Adipocyte (in vitro differentiated cells): Measurements from ENCODE around the gene TBC1D5.
"Not testable (repeated sequence)": the region's sequence is repeated elsewhere in the genome, so short reads cannot be mapped to it uniquely, and the experiment has no call there.

Source experiments
- DNase-seq: peaks from one replicate; pipeline ENCODE4 v3.0.0-alpha.2; 2015; ENCODE audit warnings: low read depth
- H3K27me3 ChIP-seq: replicated peaks from 2 replicates; pipeline ENCODE4 v1.7.0; 2013; ENCODE audit warnings: mild to moderate bottlenecking, low read length, moderate library complexity; ENCODE audit not compliant: control insufficient read depth, insufficient read depth
- H3K36me3 ChIP-seq: 2 replicates; pipeline ENCODE4 v1.7.0; 2013; ENCODE audit warnings: low read length, mild to moderate bottlenecking, moderate library complexity; ENCODE audit not compliant: control insufficient read depth, insufficient read depth, severe bottlenecking
- H3K4me1 ChIP-seq: 2 replicates; pipeline ENCODE4 v1.7.0; 2013; ENCODE audit warnings: mild to moderate bottlenecking, low read length, moderate library complexity; ENCODE audit not compliant: control insufficient read depth, insufficient read depth
- H3K4me3 ChIP-seq: 2 replicates; pipeline ENCODE4 v1.7.0; 2013; ENCODE audit warnings: mild to moderate bottlenecking, low read length, moderate library complexity
- H3K9ac ChIP-seq: 2 replicates; pipeline ENCODE4 v1.7.0; 2013; ENCODE audit warnings: mild to moderate bottlenecking, low read length, moderate library complexity
- H3K9me3 ChIP-seq: 2 replicates; pipeline ENCODE4 v1.7.0; 2013; ENCODE audit warnings: mild to moderate bottlenecking, low read length, moderate library complexity; ENCODE audit not compliant: control insufficient read depth

TBC1D5 gene

DNA sequence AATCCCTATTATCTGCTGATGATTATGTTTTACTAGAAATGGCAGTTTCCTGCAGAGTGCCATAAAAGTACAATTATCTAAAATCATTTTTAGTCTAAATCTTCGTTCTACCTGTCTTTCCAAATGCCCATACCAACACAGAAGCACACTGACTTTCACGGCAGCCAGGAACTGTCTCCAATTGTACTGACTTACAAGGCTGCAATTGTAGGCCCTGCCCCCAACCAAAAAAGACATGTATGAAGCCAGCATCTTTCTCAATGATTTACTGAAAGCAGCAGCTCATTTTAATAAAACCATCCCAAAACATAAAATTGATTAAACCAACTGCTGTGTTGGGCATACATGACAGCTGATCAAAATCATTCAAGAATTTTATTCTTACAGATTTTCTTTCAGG, 119.0 kb downstream of the TBC1D5 start:
- Histone ChIP-seq H3K27me3 (no peaks in the 10 kb centered on the region), H3K9ac (no peak overlapping the region), H3K9me3 (no peaks in the 10 kb centered on the region), H3K4me3 (no peak overlapping the region), H3K4me1 (no peaks in the 10 kb centered on the region), H3K36me3 (peaks cover 1% of the 10 kb centered on the region)
- DNase-seq, result no peak

DNA sequence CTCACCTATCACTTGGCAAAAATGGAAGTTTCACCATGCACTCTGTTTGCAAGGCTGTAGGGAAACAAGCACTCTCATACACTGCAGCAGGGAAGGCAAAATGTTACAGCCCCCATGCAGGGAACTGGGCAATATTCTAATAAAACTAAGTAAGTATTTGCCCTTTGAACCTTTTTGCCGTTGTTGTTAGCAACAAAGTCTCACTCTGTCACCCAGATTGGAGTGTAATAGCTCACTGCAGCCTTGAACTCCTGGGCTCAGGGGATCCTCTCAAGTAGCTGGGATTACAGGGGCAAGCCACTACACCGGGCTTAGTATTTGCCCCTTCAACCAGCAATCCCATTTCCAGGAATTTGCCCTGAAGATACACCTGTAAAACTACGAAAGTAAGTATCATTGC, 122.5 kb downstream of the TBC1D5 start:
- no peak for DNase-seq
- Histone ChIP-seq H3K4me1 (no peaks in the 10 kb centered on the region), H3K9me3 (no peaks in the 10 kb centered on the region), H3K9ac (no peak overlapping the region), H3K36me3 (peaks cover 3% of the 10 kb centered on the region), H3K4me3 (no peak overlapping the region), H3K27me3 (no peaks in the 10 kb centered on the region)

DNA sequence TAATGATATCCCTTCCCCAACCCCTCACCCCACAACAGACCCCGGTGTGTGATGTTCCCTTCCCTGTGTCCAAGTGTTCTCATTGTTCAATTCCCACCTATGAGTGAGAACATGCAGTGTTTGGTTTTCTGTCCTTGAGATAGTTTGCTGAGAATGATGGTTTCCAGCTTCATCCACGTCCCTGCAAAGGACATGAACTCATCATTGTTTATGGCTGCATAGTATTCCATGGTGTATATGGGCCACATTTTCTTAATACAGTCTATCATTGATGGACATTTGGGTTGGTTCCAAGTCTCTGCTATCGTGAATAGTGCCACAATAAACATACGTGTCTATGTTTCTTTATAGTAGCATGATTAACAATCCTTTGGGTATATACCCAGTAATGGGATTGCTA, 129.4 kb downstream of the TBC1D5 start:
- H3K27me3 ChIP-seq, H3K9ac ChIP-seq, H3K9me3 ChIP-seq, DNase-seq, H3K4me1 ChIP-seq, H3K36me3 ChIP-seq, H3K4me3 ChIP-seq: not testable (repeated sequence)

GRCh38 chr3:17607905-17608304, 134.5 kb downstream of the TBC1D5 start:
- Histone ChIP-seq H3K4me1 (peaks cover 9% of the 10 kb centered on the region), H3K36me3 (no peaks in the 10 kb centered on the region), H3K9me3 (no peaks in the 10 kb centered on the region), H3K9ac (no peak overlapping the region), H3K27me3 (no peaks in the 10 kb centered on the region), H3K4me3 (no peak overlapping the region)
- DNase-seq, result no peak

GRCh38 chr3:17605934-17606333, 136.5 kb downstream of the TBC1D5 start:
- Histone ChIP-seq H3K9me3 (no peaks in the 10 kb centered on the region), H3K36me3 (no peaks in the 10 kb centered on the region), H3K9ac (no peak overlapping the region), H3K27me3 (no peaks in the 10 kb centered on the region), H3K4me3 (no peak overlapping the region), H3K4me1 (peaks cover 9% of the 10 kb centered on the region)
- no peak for DNase-seq

DNA sequence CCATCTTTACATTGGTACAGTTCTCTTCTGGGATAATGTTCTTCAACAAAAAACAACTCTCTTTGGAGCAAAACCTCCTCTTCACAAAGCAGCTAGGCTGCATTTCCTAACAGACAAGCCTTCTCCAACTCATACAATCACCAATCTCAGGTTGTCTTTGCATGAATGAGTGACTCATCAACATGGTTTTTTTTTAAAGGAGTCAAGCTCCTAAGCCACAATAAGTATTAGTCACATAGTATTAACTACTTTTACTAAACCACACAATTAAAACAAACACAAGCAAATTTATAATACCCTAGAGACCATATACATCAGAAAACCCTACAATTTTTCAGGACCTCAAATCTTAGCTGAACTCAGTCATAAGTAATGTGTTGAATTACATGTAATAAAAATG, 137.4 kb downstream of the TBC1D5 start:
- Histone ChIP-seq H3K36me3 (no peaks in the 10 kb centered on the region), H3K27me3 (no peaks in the 10 kb centered on the region), H3K4me3 (no peak overlapping the region), H3K9me3 (no peaks in the 10 kb centered on the region), H3K4me1 (peaks cover 9% of the 10 kb centered on the region), H3K9ac (no peak overlapping the region)
- DNase-seq, result peak; percentile 44

DNA sequence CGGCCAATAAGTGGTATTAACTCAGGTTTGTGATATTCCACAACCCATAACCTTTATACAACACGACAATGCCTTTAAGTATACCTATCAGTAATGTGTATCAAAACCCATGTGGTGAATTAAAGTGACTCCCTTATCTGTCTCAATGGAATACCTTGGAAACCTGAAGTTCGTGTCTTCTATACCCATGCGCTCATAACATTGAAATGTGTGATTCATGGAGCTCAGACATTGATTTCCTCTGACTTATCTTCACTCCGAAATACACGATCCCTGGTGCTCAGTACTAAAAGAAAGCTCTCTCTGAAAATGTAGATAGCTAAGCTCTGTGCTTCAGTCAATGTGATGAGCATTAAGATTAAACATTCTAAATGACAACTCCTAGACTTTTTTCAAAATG, 140.3 kb downstream of the TBC1D5 start:
- Histone ChIP-seq H3K36me3 (no peaks in the 10 kb centered on the region), H3K9ac (no peak overlapping the region), H3K9me3 (peaks cover 5% of the 10 kb centered on the region)

GRCh38 chr3:17592956-17593355, 149.5 kb downstream of the TBC1D5 start:
- H3K27me3 ChIP-seq, result no peaks in the 10 kb centered on the region
- DNase-seq, result no peak
- peaks cover 5% of the 10 kb centered on the region for H3K36me3 ChIP-seq
- H3K9ac ChIP-seq, result no peak overlapping the region
- peaks cover 12% of the 10 kb centered on the region for H3K9me3 ChIP-seq
- no peak overlapping the region for H3K4me3 ChIP-seq
- H3K4me1 ChIP-seq, result no peaks in the 10 kb centered on the region

More for the DNA sequence above, 140.3 kb downstream of the TBC1D5 start:
- no peak overlapping the region for H3K4me3 ChIP-seq
- peaks cover 9% of the 10 kb centered on the region for H3K4me1 ChIP-seq
- H3K27me3 ChIP-seq, result no peaks in the 10 kb centered on the region
- DNase-seq, result no peak

GRCh38 chr3:17590465-17590864, 152.0 kb downstream of the TBC1D5 start:
- Histone ChIP-seq H3K9me3 (peaks cover 12% of the 10 kb centered on the region), H3K36me3 (peaks cover 5% of the 10 kb centered on the region), H3K27me3 (no peaks in the 10 kb centered on the region), H3K4me3 (no peak overlapping the region), H3K9ac (no peak overlapping the region), H3K4me1 (peaks cover 5% of the 10 kb centered on the region)
- DNase-seq, result no peak

DNA sequence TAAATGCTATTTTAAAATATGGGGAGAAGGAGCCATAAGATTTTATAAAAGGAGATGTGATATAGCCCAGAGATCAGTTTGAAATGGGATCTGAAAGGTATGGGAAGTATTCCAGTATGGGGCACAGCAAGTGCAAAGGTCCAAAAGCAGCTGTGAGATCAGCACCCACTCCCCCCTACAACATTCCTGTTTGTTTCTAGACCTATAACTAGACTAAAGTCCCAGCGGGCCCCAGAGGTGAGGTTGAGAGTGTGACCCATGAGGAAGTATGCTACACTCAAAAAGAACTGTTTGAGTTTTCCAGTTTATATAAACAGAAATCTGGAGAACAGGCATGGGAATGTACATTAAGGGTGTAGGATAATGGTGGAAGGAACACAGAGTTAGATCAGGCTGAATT, 152.5 kb downstream of the TBC1D5 start:
- Histone ChIP-seq H3K9me3 (peaks cover 12% of the 10 kb centered on the region), H3K4me1 (peaks cover 5% of the 10 kb centered on the region), H3K27me3 (no peaks in the 10 kb centered on the region), H3K4me3 (no peak overlapping the region), H3K36me3 (peaks cover 5% of the 10 kb centered on the region), H3K9ac (no peak overlapping the region)
- DNase-seq, result no peak

DNA sequence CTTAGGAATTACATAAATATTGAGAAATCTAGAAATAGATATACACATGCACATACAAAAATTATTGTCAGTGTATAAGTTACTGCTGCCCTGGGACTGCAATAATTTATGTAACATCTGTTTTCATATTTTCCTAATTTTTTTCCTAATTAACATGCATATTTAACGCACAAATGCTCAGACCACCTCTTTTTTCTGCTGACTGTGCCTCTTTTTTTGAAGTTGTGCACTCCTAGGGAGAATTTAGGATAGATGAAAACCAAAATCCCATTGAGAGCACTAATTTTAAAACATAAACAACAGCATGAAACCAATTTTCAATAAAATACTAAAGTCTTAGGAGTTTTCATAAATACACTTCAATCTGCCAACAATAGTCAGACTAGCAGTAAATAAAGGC, 154.0 kb downstream of the TBC1D5 start:
- Histone ChIP-seq H3K4me3 (no peak overlapping the region), H3K27me3 (no peaks in the 10 kb centered on the region), H3K9ac (no peak overlapping the region), H3K4me1 (peaks cover 5% of the 10 kb centered on the region), H3K36me3 (peaks cover 5% of the 10 kb centered on the region), H3K9me3 (peaks cover 12% of the 10 kb centered on the region)
- no peak for DNase-seq
